Karpas-422 (cell line): ENCODE measurements around the gene PRKG1. TPM values are rescaled to one million over a fixed set of nuclear protein-coding genes. Genes with fewer than 3 reads are reported as not detected.
"Not testable (repeated sequence)": the region's sequence is repeated elsewhere in the genome, so short reads cannot be mapped to it uniquely, and the experiment has no call there.

ENCODE experiments used
- DNase-seq: peaks from one replicate; pipeline ENCODE4 v3.0.0-alpha.2; 2015
- H2AFZ ChIP-seq: fragments of 200-600 bp; sonication (generic); 2 replicates; pipeline ENCODE4 v1.6.1; 2014; ENCODE audit warnings: antibody characterized with exemption, low read length, mixed read lengths
- H3K27ac ChIP-seq: fragments of 200-600 bp; sonication (generic); 2 replicates; pipeline ENCODE4 v1.5.1; 2014; ENCODE audit warnings: mild to moderate bottlenecking, low read length, moderate library complexity
- H3K27me3 ChIP-seq: fragments of 200-600 bp; sonication (generic); 2 replicates; pipeline ENCODE4 v1.6.1; 2014; ENCODE audit warnings: low read length, mixed read lengths
- H3K36me3 ChIP-seq: fragments of 200-600 bp; sonication (generic); 2 replicates; pipeline ENCODE4 v1.6.1; 2014; ENCODE audit warnings: low read length, mixed read lengths; ENCODE audit not compliant: insufficient read depth
- H3K4me1 ChIP-seq: fragments of 200-600 bp; sonication (generic); 2 replicates; pipeline ENCODE4 v1.6.1; 2014; ENCODE audit warnings: mild to moderate bottlenecking, low read length, mixed read lengths
- H3K4me2 ChIP-seq: fragments of 200-600 bp; sonication (generic); 2 replicates; pipeline ENCODE4 v1.6.1; 2014; ENCODE audit warnings: low read length, low read depth, mild to moderate bottlenecking; ENCODE audit not compliant: poor library complexity, severe bottlenecking
- H3K4me3 ChIP-seq: fragments of 200-600 bp; sonication (generic); 2 replicates; pipeline ENCODE4 v1.5.1; 2014; ENCODE audit warnings: mild to moderate bottlenecking, antibody characterized with exemption, low read length, mixed read lengths
- H3K79me2 ChIP-seq: fragments of 200-600 bp; sonication (generic); 2 replicates; pipeline ENCODE4 v1.6.1; 2014; ENCODE audit warnings: mild to moderate bottlenecking, low read length, mixed read lengths
- H3K9ac ChIP-seq: fragments of 200-600 bp; sonication (generic); 2 replicates; pipeline ENCODE4 v1.6.0; 2014; ENCODE audit warnings: low read length
- H3K9me2 ChIP-seq: fragments of 200-600 bp; sonication (generic), shearing (Covaris generic); replicated peaks from 2 replicates; pipeline ENCODE4 v1.6.0; 2014; ENCODE audit warnings: mild to moderate bottlenecking, low read length, moderate library complexity; ENCODE audit not compliant: insufficient read depth
- H3K9me3 ChIP-seq: fragments of 300-700, 200-600 bp; sonication (generic); 2 replicates; pipeline ENCODE4 v1.6.1; 2014; ENCODE audit warnings: low read length, mixed read lengths
- H4K20me1 ChIP-seq: fragments of 200-600 bp; sonication (generic); 2 replicates; pipeline ENCODE4 v1.6.1; 2014; ENCODE audit warnings: mild to moderate bottlenecking, antibody characterized with exemption, low read length, low read depth; ENCODE audit not compliant: insufficient read depth
- total RNA-seq: library from RNA; depleted of rRNA; stranded (reverse); fragments of >200 nt; shearing (Covaris generic); gene quantifications from 2 replicates; pipeline ENCODE4 v1.2.3, GENCODE V29; 2014; ENCODE audit warnings: low replicate concordance

Gene PRKG1
- total RNA-seq, 1 experiment from 2014 or later: not detected

GRCh38 chr10:51156926-51157325, 82.6 kb downstream of the PRKG1 start:
- no peak for DNase-seq
- Histone ChIP-seq H3K9ac (no peak overlapping the region), H3K9me2 (no peaks in the 10 kb centered on the region), H3K4me2 (no peak overlapping the region), H3K36me3 (no peaks in the 10 kb centered on the region), H3K79me2 (no peaks in the 10 kb centered on the region), H3K4me3 (no peak overlapping the region), H4K20me1 (no peaks in the 10 kb centered on the region), H3K4me1 (no peaks in the 10 kb centered on the region), H2AFZ (no peak overlapping the region), H3K27me3 (no peaks in the 10 kb centered on the region), H3K27ac (no peak overlapping the region), H3K9me3 (peaks cover 5% of the 10 kb centered on the region; the same call in 1 of the 2 replicates)

- no peak overlapping the region for H3K9ac ChIP-seq
- no peak overlapping the region for H3K27ac ChIP-seq
- no peaks in the 10 kb centered on the region for H4K20me1 ChIP-seq
- H3K27me3 ChIP-seq: no peaks in the 10 kb centered on the region
- H3K79me2 ChIP-seq: no peaks in the 10 kb centered on the region
- H3K4me3 ChIP-seq: no peak overlapping the region
- no peak overlapping the region for H2AFZ ChIP-seq
- H3K9me3 ChIP-seq: peaks cover 5% of the 10 kb centered on the region; the same call in 1 of the 2 replicates
- no peak for DNase-seq
- no peaks in the 10 kb centered on the region for H3K36me3 ChIP-seq
- no peaks in the 10 kb centered on the region for H3K9me2 ChIP-seq
- no peaks in the 10 kb centered on the region for H3K4me1 ChIP-seq
- no peak overlapping the region for H3K4me2 ChIP-seq
Observed at GRCh38 chr10:51158832-51159231, 84.5 kb downstream of the PRKG1 start.

- Histone ChIP-seq H3K36me3 (no peaks in the 10 kb centered on the region), H2AFZ (no peak overlapping the region)
- no peak for DNase-seq
Observed at GRCh38 chr10:51159841-51160240, 85.6 kb downstream of the PRKG1 start.

GRCh38 chr10:51162002-51162401, 87.7 kb downstream of the PRKG1 start:
- H3K27me3 ChIP-seq: no peaks in the 10 kb centered on the region
- H3K36me3 ChIP-seq: no peaks in the 10 kb centered on the region
- DNase-seq: no peak
- H3K4me2 ChIP-seq: no peak overlapping the region
- H3K27ac ChIP-seq: no peak overlapping the region
- no peaks in the 10 kb centered on the region for H4K20me1 ChIP-seq
- H3K9me2 ChIP-seq: no peaks in the 10 kb centered on the region
- H2AFZ ChIP-seq: no peak overlapping the region
- H3K4me1 ChIP-seq: no peaks in the 10 kb centered on the region
- no peak overlapping the region for H3K4me3 ChIP-seq
- H3K9ac ChIP-seq: no peak overlapping the region
- H3K9me3 ChIP-seq: peaks cover 5% of the 10 kb centered on the region; the same call in 1 of the 2 replicates
- no peaks in the 10 kb centered on the region for H3K79me2 ChIP-seq

More at GRCh38 chr10:51159841-51160240, 85.6 kb downstream of the PRKG1 start:
- H3K4me3 ChIP-seq: no peak overlapping the region
- no peak overlapping the region for H3K4me2 ChIP-seq
- no peaks in the 10 kb centered on the region for H3K4me1 ChIP-seq
- no peaks in the 10 kb centered on the region for H3K79me2 ChIP-seq
- H4K20me1 ChIP-seq: no peaks in the 10 kb centered on the region
- no peak overlapping the region for H3K9ac ChIP-seq
- H3K27ac ChIP-seq: no peak overlapping the region
- no peaks in the 10 kb centered on the region for H3K27me3 ChIP-seq
- no peaks in the 10 kb centered on the region for H3K9me2 ChIP-seq
- peaks cover 5% of the 10 kb centered on the region; the same call in 1 of the 2 replicates for H3K9me3 ChIP-seq

- not testable (repeated sequence) for H3K27me3 ChIP-seq, H3K4me3 ChIP-seq, DNase-seq, H3K4me2 ChIP-seq, H3K36me3 ChIP-seq, H3K79me2 ChIP-seq, H4K20me1 ChIP-seq, H3K9me3 ChIP-seq, H2AFZ ChIP-seq, H3K27ac ChIP-seq, H3K9me2 ChIP-seq, H3K4me1 ChIP-seq, H3K9ac ChIP-seq
Observed at GRCh38 chr10:51163380-51164049, 89.2 kb downstream of the PRKG1 start.

- Histone ChIP-seq H3K36me3 (no peaks in the 10 kb centered on the region), H3K9me2 (no peaks in the 10 kb centered on the region), H3K9ac (no peak overlapping the region), H3K4me3 (no peak overlapping the region), H3K79me2 (no peaks in the 10 kb centered on the region), H3K4me2 (no peak overlapping the region), H2AFZ (no peak overlapping the region), H3K27ac (no peak overlapping the region), H4K20me1 (no peaks in the 10 kb centered on the region), H3K4me1 (no peaks in the 10 kb centered on the region), H3K27me3 (no peaks in the 10 kb centered on the region), H3K9me3 (no peaks in the 10 kb centered on the region)
- DNase-seq: no peak
Observed at GRCh38 chr10:51168086-51168815, 94.0 kb downstream of the PRKG1 start.

GRCh38 chr10:51169111-51169510, 94.8 kb downstream of the PRKG1 start:
- DNase-seq: no peak
- no peaks in the 10 kb centered on the region for H3K27me3 ChIP-seq
- H3K4me3 ChIP-seq: no peak overlapping the region
- H3K9ac ChIP-seq: no peak overlapping the region
- no peaks in the 10 kb centered on the region for H3K36me3 ChIP-seq
- H3K27ac ChIP-seq: no peak overlapping the region
- H3K4me1 ChIP-seq: no peaks in the 10 kb centered on the region
- no peaks in the 10 kb centered on the region for H3K79me2 ChIP-seq
- H3K9me2 ChIP-seq: no peaks in the 10 kb centered on the region
- no peaks in the 10 kb centered on the region for H3K9me3 ChIP-seq
- no peak overlapping the region for H3K4me2 ChIP-seq
- no peaks in the 10 kb centered on the region for H4K20me1 ChIP-seq
- no peak overlapping the region for H2AFZ ChIP-seq

GRCh38 chr10:51170518-51171245, 96.4 kb downstream of the PRKG1 start:
- DNase-seq: no peak
- Histone ChIP-seq H4K20me1 (no peaks in the 10 kb centered on the region), H3K4me3 (no peak overlapping the region), H3K27ac (no peak overlapping the region), H3K9me2 (no peaks in the 10 kb centered on the region), H3K4me2 (no peak overlapping the region), H3K27me3 (no peaks in the 10 kb centered on the region), H3K4me1 (no peaks in the 10 kb centered on the region), H3K36me3 (no peaks in the 10 kb centered on the region), H3K9me3 (no peaks in the 10 kb centered on the region), H2AFZ (no peak overlapping the region), H3K9ac (no peak overlapping the region), H3K79me2 (no peaks in the 10 kb centered on the region)
